DND-41 (cell line): ENCODE results near the gene TRAPPC2.

Source experiments
- EZH2 ChIP-seq: IDR thresholded peaks from 3 replicates; pipeline ENCODE4 v1.6.1; 2012; ENCODE audit warnings: borderline replicate concordance, low read depth, mild to moderate bottlenecking, moderate library complexity, low read length, inconsistent platforms; ENCODE audit not compliant: severe bottlenecking
- TF ChIP-seq, protein P1 (sequence below): IDR thresholded peaks from 2 replicates; pipeline ENCODE4 v1.5.1; 2012; ENCODE audit warnings: borderline replicate concordance, low read length, moderate library complexity, mild to moderate bottlenecking; ENCODE audit not compliant: poor library complexity, severe bottlenecking; ENCODE audit errors: extremely low read depth

DNA sequence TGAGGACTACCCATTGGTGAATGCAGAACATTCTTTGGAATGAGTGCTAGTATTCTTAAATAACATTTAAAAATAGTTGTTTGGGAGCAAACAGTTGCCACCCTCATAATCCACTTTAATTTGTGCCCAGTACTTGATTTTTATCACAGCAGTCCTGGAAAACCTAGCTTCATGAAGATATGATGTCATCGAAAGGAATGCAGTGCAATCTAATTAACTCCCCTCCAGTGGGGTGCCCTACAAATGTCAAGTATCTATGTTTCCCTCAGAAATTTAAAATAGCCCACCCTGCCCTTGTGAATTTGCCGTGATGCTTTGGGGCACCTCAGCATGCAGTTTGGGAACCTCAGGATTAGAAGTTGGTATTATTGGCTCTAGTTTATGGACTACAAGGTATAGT, 40.1 kb downstream of the TRAPPC2 start:
- TF ChIP-seq, protein P1, sequence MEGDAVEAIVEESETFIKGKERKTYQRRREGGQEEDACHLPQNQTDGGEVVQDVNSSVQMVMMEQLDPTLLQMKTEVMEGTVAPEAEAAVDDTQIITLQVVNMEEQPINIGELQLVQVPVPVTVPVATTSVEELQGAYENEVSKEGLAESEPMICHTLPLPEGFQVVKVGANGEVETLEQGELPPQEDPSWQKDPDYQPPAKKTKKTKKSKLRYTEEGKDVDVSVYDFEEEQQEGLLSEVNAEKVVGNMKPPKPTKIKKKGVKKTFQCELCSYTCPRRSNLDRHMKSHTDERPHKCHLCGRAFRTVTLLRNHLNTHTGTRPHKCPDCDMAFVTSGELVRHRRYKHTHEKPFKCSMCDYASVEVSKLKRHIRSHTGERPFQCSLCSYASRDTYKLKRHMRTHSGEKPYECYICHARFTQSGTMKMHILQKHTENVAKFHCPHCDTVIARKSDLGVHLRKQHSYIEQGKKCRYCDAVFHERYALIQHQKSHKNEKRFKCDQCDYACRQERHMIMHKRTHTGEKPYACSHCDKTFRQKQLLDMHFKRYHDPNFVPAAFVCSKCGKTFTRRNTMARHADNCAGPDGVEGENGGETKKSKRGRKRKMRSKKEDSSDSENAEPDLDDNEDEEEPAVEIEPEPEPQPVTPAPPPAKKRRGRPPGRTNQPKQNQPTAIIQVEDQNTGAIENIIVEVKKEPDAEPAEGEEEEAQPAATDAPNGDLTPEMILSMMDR = no peak
- no peak for TF ChIP-seq EZH2
